GM12872 (cell line): ENCODE data around the gene ITPRID2.

Experiments
- CTCF ChIP-seq: IDR thresholded peaks from 3 replicates; pipeline ENCODE4 v1.5.1; 2011; ENCODE audit warnings: low read depth, mild to moderate bottlenecking, low read length, moderate library complexity; ENCODE audit not compliant: insufficient read depth

Gene ITPRID2

DNA sequence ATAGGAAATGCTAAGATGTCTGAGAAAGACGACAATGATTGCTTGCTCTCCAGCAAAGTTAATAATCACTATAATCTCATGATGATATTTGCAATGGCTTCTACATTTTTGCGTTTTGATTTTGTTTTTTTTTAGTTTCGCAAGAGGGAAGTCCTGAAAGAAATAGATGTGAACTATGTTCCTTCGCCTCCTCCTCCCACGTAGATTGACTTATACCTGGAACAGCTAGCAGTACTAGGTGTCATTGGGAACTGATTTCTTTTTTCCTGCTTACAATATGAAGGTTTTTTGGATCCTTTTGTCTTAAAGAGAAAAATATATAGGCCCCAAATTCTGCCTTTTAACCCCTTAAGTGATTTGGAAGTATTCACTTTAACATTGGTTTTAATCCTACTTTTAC, 26.7 kb downstream of the ITPRID2 start:
- TF ChIP-seq CTCF, result no peak

- no peak for TF ChIP-seq CTCF
These were observed 31.6 kb downstream of the ITPRID2 start for GRCh38 chr2:181923121-181923520.

DNA sequence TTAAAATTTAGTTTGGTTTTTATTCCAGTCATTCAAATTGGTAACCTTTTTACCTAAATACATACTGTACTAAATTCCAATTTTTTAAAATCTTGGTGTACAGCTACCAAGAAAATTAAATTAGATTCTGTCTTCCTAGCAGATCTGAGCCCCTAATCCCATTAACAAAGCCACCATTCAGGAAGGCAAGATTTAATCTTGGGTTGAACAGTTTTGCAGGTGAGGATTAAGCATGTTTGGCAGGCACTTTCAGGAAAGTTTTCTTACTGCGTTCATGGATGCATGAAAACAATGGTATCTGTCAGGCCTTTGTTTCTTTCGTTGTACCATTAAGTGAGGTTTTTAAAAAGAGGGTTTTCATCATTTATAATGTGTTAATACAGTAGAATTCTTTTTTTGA, 32.8 kb downstream of the ITPRID2 start:
- no peak for TF ChIP-seq CTCF

DNA sequence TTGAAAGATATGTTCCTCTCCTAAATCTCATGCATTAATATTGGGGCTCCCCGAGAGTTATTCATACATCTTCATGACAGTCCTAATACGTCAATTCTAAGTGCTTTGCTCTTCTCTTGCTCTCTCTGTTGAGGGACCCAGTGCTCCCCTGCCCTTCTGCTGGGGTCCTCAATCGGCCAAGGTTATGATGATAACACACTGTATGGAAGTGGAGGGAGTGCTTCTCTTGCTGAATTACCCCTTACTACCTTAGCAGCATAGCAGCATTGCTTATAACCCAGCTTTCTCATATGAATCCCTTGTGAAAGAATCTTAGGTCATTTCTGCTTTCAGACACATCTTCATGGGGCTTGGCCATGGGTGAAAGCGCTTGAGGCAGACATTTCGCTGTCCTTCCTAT, 43.2 kb downstream of the ITPRID2 start:
- TF ChIP-seq CTCF, result no peak

DNA sequence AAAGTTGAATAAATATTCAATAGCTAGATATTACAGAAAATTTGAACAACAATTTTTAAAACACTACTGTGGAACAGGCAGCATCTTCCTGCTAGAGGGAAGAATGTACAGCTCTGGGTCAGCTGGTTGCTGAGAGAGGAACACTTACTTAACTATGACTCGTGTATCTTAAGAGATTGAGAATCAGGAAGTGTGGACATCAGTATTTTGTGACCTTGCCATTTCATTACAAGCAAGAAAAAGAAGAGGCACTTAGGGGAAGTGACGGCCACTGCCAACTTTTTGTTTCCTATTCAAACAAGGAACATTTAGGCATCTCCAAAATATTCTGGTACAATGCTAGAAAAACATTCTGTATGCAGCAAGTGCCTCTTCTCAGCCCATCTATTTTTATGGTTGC, 45.9 kb downstream of the ITPRID2 start:
- TF ChIP-seq CTCF, result no peak

GRCh38 chr2:181943411-181944124, 52.0 kb downstream of the ITPRID2 start:
- no peak for TF ChIP-seq CTCF

DNA sequence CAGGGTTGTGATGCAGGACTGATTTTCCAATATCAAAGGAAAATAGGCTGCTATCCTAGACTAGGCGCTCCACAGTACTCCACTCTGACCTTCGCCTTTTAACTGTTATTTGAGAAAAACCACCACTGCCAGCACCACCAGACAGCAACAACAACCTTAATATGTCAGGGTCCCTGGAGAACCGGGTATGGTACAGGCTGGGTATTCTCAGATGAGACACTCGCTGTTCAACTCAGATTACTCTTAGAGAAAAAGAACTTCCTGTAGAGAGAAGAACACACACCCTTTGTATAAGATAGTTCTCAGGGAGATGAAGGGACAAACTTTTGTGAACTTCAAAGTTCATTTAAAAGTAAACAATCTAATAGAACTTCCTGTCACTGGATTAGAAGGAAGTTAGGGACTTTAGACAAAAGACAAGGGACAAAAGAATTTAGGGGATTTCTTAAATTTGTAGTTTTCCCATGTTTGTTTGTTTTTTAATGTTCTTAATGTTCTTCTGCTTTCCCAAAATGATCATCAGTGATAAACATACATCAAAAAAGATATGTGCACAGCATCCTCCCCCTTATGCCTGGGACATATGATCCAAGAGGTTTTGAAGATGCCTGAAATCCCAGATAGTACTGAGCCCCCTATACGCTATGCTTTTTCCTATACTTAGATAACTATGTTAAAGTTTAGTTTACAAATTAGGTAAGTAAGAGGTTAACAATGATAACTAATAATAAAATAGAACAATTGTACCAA, 52.8 kb downstream of the ITPRID2 start:
- no peak for TF ChIP-seq CTCF
